Mesenchymal stem cell (in vitro differentiated cells and primary cell): ENCODE results near the gene SCFD2.

Source experiments
- DNase-seq: peaks from one replicate; pipeline ENCODE4 v3.0.0-alpha.2; 2013
- H2AFZ ChIP-seq: one replicate; pipeline ENCODE4 v1.6.1; 2013; ENCODE audit warnings: low read depth, mild to moderate bottlenecking, control low read depth, inconsistent platforms, low read length, moderate library complexity
- H2AK5ac ChIP-seq: 2 replicates; pipeline ENCODE4 v1.6.1; 2013; ENCODE audit warnings: low read length, moderate library complexity, mild to moderate bottlenecking, inconsistent platforms; ENCODE audit not compliant: severe bottlenecking
- H2BK120ac ChIP-seq: one replicate; pipeline ENCODE4 v1.6.1; 2013; ENCODE audit warnings: low read depth, mild to moderate bottlenecking, inconsistent platforms, low read length, moderate library complexity
- H2BK12ac ChIP-seq, 2 experiments: one replicate each; pipeline ENCODE4 v1.6.1; 2013; ENCODE audit warnings: inconsistent platforms in 2 of 2, low read length in 2 of 2, mild to moderate bottlenecking in 2 of 2, moderate library complexity in 2 of 2, control low read depth in 1 of 2
- H2BK15ac ChIP-seq: one replicate; pipeline ENCODE4 v1.6.1; 2013; ENCODE audit warnings: mild to moderate bottlenecking, low read depth, inconsistent platforms; ENCODE audit not compliant: poor library complexity, severe bottlenecking
- H2BK5ac ChIP-seq: 2 replicates; pipeline ENCODE4 v1.6.1; 2013; ENCODE audit warnings: low read depth, mild to moderate bottlenecking, low read length, control low read depth, inconsistent platforms; ENCODE audit not compliant: poor library complexity, severe bottlenecking
- H3K14ac ChIP-seq, 2 experiments: one replicate each; pipeline ENCODE4 v1.6.1; 2013; ENCODE audit warnings: inconsistent platforms in 2 of 2, low read length in 2 of 2, control low read depth in 1 of 2, mild to moderate bottlenecking in 1 of 2, moderate library complexity in 1 of 2
- H3K18ac ChIP-seq, 2 experiments: one replicate each; pipeline ENCODE4 v1.6.1; 2013; ENCODE audit warnings: inconsistent platforms in 2 of 2, low read length in 2 of 2, control low read depth in 1 of 2, low read depth in 1 of 2, mild to moderate bottlenecking in 1 of 2
- H3K23ac ChIP-seq, 2 experiments: one replicate each; pipeline ENCODE4 v1.6.1; 2013; ENCODE audit warnings: inconsistent platforms in 2 of 2, low read length in 2 of 2, mild to moderate bottlenecking in 2 of 2, moderate library complexity in 2 of 2, control low read depth in 1 of 2
- H3K27ac ChIP-seq: 2 replicates; pipeline ENCODE4 v1.5.1; 2013; ENCODE audit warnings: mild to moderate bottlenecking, moderate library complexity, low read length, control low read depth, inconsistent platforms; ENCODE audit not compliant: poor library complexity, severe bottlenecking
- H3K27me3 ChIP-seq, 2 experiments: 2 replicates each; pipeline versions ENCODE4 v1.6.1 to v1.7.0; 2013; ENCODE audit warnings: low read length in 2 of 2, mild to moderate bottlenecking in 2 of 2, moderate library complexity in 2 of 2, control low read depth in 1 of 2, inconsistent platforms in 1 of 2; ENCODE audit not compliant: control insufficient read depth in 1 of 2, insufficient read depth in 1 of 2
- H3K36me3 ChIP-seq, 2 experiments: 2 replicates each; pipeline versions ENCODE4 v1.6.1 to v1.7.0; 2013; ENCODE audit warnings: low read length in 2 of 2, control low read depth in 1 of 2, inconsistent platforms in 1 of 2, low read depth in 1 of 2, mild to moderate bottlenecking in 1 of 2; ENCODE audit not compliant: insufficient read depth in 2 of 2, control insufficient read depth in 1 of 2
- H3K4ac ChIP-seq, 2 experiments: one replicate each; pipeline ENCODE4 v1.6.1; 2013; ENCODE audit warnings: inconsistent platforms in 2 of 2, low read length in 2 of 2, mild to moderate bottlenecking in 2 of 2, moderate library complexity in 2 of 2, control low read depth in 1 of 2, low read depth in 1 of 2
- H3K4me1 ChIP-seq: 2 replicates; pipeline ENCODE4 v1.6.1; 2013; ENCODE audit warnings: low read depth, low read length, control low read depth; ENCODE audit not compliant: control insufficient read depth, insufficient read depth
- H3K4me2 ChIP-seq: 2 replicates; pipeline ENCODE4 v1.6.1; 2013; ENCODE audit warnings: low read length, mild to moderate bottlenecking, inconsistent platforms; ENCODE audit not compliant: poor library complexity, severe bottlenecking
- H3K4me3 ChIP-seq, 2 experiments: 2 replicates each; pipeline versions ENCODE4 v1.5.1 to v1.7.0; 2013; ENCODE audit warnings: low read length in 2 of 2, mild to moderate bottlenecking in 2 of 2, control low read depth in 1 of 2, low read depth in 1 of 2; ENCODE audit not compliant: insufficient read depth in 1 of 2
- H3K79me1 ChIP-seq: replicated peaks from 2 replicates; pipeline ENCODE4 v1.6.1; 2013; ENCODE audit warnings: mild to moderate bottlenecking, control low read depth, low read length, inconsistent platforms; ENCODE audit not compliant: poor library complexity, severe bottlenecking
- H3K9ac ChIP-seq: 2 replicates; pipeline ENCODE4 v1.7.0; 2013; ENCODE audit warnings: mild to moderate bottlenecking, low read length, moderate library complexity
- H3K9me3 ChIP-seq: 2 replicates; pipeline ENCODE4 v1.7.0; 2013; ENCODE audit warnings: mild to moderate bottlenecking, low read length; ENCODE audit not compliant: control insufficient read depth
- H4K8ac ChIP-seq: one replicate; pipeline ENCODE4 v1.6.1; 2013; ENCODE audit warnings: inconsistent platforms, mild to moderate bottlenecking, low read length, moderate library complexity
- H4K91ac ChIP-seq: one replicate; pipeline ENCODE4 v1.6.1; 2013; ENCODE audit warnings: mild to moderate bottlenecking, low read length, inconsistent platforms
- WGBS: methylation state at CpG from one replicate; pipeline ENCODE4 v1.1.7; 2013; ENCODE audit warnings: mixed read lengths; 5-methylcytosine and 5-hydroxymethylcytosine counted together

SCFD2 gene

GRCh38 chr4:53314252-53314651 lies 51.6 kb downstream of the SCFD2 start:
- Histone ChIP-seq H4K91ac (no peak overlapping the region), H3K18ac (no peak overlapping the region), H2AK5ac (no peak overlapping the region), H3K36me3 (peaks cover 0 to 11% of the 10 kb centered on the region in 2 experiments), H2AFZ (no peak overlapping the region), H2BK120ac (no peak overlapping the region), H2BK5ac (no peak overlapping the region), H3K4me3 (no peak overlapping the region), H3K9me3 (no peaks in the 10 kb centered on the region), H3K27ac (no peak overlapping the region), H3K4me2 (no peak overlapping the region), H4K8ac (no peak overlapping the region), H3K14ac (no peak overlapping the region), H2BK15ac (no peak overlapping the region), H3K9ac (no peak overlapping the region), H3K27me3 (no peaks in the 10 kb centered on the region), H3K79me1 (peaks cover 8% of the 10 kb centered on the region), H3K4me1 (no peaks in the 10 kb centered on the region), H3K4ac (no peak overlapping the region), H2BK12ac (no peak overlapping the region), H3K23ac (no peak overlapping the region)
- no peak for DNase-seq
- 94% methylated on average over 4 of the region's 4 CpGs for WGBS

GRCh38 chr4:53313510-53313909 lies 52.4 kb downstream of the SCFD2 start:
- Histone ChIP-seq H2BK5ac (no peak overlapping the region), H2BK12ac (no peak overlapping the region), H3K36me3 (peaks cover 0 to 11% of the 10 kb centered on the region in 2 experiments), H3K27ac (no peak overlapping the region), H4K8ac (no peak overlapping the region), H3K18ac (no peak overlapping the region), H2AFZ (no peak overlapping the region), H3K9me3 (no peaks in the 10 kb centered on the region), H2BK15ac (no peak overlapping the region), H2BK120ac (no peak overlapping the region), H3K79me1 (peaks cover 8% of the 10 kb centered on the region), H3K9ac (no peak overlapping the region), H3K4me3 (no peak overlapping the region), H3K4me1 (no peaks in the 10 kb centered on the region), H3K27me3 (no peaks in the 10 kb centered on the region), H3K4me2 (no peak overlapping the region), H3K23ac (no peak overlapping the region), H2AK5ac (no peak overlapping the region), H3K4ac (no peak overlapping the region), H3K14ac (no peak overlapping the region), H4K91ac (no peak overlapping the region)
- peak; percentile 52 for DNase-seq
- WGBS = 64% methylated on average over 3 of the region's 3 CpGs

- Histone ChIP-seq H2BK120ac (no peak overlapping the region), H3K4me3 (no peak overlapping the region), H3K9me3 (no peaks in the 10 kb centered on the region), H3K4me2 (no peak overlapping the region), H3K36me3 (peaks cover 0 to 11% of the 10 kb centered on the region in 2 experiments), H2BK12ac (no peak overlapping the region), H3K9ac (peak overlapping the region; percentile 72), H3K14ac (no peak overlapping the region), H3K27ac (no peak overlapping the region), H2AK5ac (no peak overlapping the region), H3K18ac (no peak overlapping the region), H2BK15ac (no peak overlapping the region), H3K23ac (no peak overlapping the region), H3K79me1 (peaks cover 1% of the 10 kb centered on the region), H4K91ac (no peak overlapping the region), H2BK5ac (no peak overlapping the region), H4K8ac (no peak overlapping the region), H3K4ac (no peak overlapping the region), H3K27me3 (no peaks in the 10 kb centered on the region), H3K4me1 (no peaks in the 10 kb centered on the region), H2AFZ (no peak overlapping the region)
- 91% methylated on average over 4 of the region's 4 CpGs for whole genome bisulfite sequencing
- no peak for DNase-seq
These were observed 56.4 kb downstream of the SCFD2 start for GRCh38 chr4:53309321-53310040.

GRCh38 chr4:53307819-53308780 lies 57.8 kb downstream of the SCFD2 start:
- peak overlapping the region in 1 of 2 experiments; percentile 35 for H3K4me3 ChIP-seq

More at GRCh38 chr4:53307819-53308780, 57.8 kb downstream of the SCFD2 start:
- Histone ChIP-seq H3K9ac (peak overlapping the region; percentile 72), H3K4me1 (no peaks in the 10 kb centered on the region), H3K4me2 (no peak overlapping the region), H3K4ac (no peak overlapping the region), H4K91ac (no peak overlapping the region), H2BK12ac (no peak overlapping the region), H4K8ac (no peak overlapping the region), H2AFZ (no peak overlapping the region), H3K27me3 (no peaks in the 10 kb centered on the region), H3K79me1 (peaks cover 1% of the 10 kb centered on the region), H2BK5ac (no peak overlapping the region), H3K9me3 (no peaks in the 10 kb centered on the region), H3K18ac (no peak overlapping the region), H3K23ac (no peak overlapping the region), H2AK5ac (no peak overlapping the region), H2BK15ac (no peak overlapping the region), H3K36me3 (peaks cover 0 to 7% of the 10 kb centered on the region in 2 experiments), H3K27ac (no peak overlapping the region), H2BK120ac (no peak overlapping the region), H3K14ac (no peak overlapping the region)
- 77% methylated on average over 3 of the region's 4 CpGs for WGBS
- no peak for DNase-seq
